GM19240 (cell line): ENCODE results near the gene B9D2.
"Not testable (repeated sequence)": the region's sequence is repeated elsewhere in the genome, so short reads cannot be mapped to it uniquely, and the experiment has no call there.

Experiments used
- DNase-seq: peaks from one replicate; pipeline ENCODE4 v3.0.0; 2011; ENCODE audit warnings: low spot score; ENCODE audit not compliant: insufficient read length

The B9D2 gene

DNA sequence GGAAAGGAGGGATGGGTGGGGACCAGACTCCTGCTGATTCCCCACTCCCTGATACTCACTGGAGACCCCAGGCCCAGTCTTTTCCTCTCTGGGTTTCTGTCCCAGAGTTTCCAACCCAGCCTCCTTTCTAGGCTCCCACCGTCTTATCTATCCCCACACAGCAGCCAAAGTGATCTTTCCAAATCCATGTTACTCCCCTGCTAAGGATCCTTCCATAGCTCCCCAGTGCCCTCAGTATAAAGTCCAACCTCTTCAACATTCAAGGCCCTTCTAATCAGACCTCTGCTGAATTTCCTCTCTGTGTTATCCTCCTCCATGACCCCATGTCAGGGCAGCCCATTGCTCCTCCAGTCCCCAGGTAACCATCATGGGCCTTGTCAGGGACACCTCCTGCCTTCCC lies 8.9 kb downstream of the B9D2 start:
- DNase-seq: no peak

GRCh38 chr19:41354343-41354953 lies 9.5 kb downstream of the B9D2 start:
- DNase-seq: no peak

DNA sequence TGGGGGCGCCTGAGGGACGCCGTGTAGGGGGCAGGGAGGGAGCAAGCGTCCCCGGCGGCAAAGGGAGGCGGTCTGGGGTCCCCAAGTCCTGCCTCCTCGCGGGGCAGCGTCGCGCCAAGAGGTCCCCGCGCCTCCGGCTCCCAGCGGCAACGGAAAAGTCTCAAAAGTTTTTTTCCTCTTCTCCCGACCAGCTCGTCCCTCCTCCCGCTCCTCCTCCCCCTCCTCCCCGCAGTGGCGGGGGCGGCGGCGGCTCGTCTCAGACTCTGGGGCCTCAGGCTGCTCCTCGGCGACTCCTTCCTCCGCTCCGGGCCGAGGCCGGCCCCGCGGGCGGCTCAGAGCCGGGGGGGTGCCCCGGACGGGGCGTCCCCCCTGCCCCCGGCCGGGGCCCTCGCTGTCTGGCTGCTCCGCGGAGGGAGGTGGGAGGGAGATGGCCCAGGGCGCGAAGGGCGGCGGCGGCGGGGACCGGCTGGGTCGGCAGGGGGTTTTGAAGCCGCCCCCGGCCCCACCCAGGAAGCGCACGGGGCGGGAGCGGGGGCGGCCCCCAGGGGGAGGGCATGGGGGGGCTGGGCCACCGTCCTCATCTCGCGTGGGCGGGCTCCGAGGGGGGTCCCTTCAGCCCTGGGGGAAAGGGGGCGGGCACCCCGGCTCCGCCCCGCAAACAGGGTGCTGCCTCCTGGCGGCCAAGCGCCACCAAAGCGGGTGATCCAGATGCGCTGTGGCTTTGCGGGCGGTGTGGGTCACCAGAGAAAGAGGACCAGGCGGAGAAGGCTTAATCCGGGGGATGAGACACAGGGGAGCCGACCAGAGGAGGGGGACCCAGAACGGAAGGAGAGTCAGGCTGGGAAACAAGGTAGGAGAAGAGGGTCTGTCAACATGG lies 10.2 kb downstream of the B9D2 start, which contains the start of gene TGFB1:
TGFB1 (minus strand) TSS at position 457 of the 877 bp plus-strand sequence. CDS start 878 bp downstream, outside the sequence.
- DNase-seq: peak; percentile 81

GRCh38 chr19:41352609-41353465 lies 11.1 kb downstream of the B9D2 start:
- no peak for DNase-seq

- no peak for DNase-seq
These were observed 11.7 kb downstream of the B9D2 start for GRCh38 chr19:41352279-41352608.

DNA sequence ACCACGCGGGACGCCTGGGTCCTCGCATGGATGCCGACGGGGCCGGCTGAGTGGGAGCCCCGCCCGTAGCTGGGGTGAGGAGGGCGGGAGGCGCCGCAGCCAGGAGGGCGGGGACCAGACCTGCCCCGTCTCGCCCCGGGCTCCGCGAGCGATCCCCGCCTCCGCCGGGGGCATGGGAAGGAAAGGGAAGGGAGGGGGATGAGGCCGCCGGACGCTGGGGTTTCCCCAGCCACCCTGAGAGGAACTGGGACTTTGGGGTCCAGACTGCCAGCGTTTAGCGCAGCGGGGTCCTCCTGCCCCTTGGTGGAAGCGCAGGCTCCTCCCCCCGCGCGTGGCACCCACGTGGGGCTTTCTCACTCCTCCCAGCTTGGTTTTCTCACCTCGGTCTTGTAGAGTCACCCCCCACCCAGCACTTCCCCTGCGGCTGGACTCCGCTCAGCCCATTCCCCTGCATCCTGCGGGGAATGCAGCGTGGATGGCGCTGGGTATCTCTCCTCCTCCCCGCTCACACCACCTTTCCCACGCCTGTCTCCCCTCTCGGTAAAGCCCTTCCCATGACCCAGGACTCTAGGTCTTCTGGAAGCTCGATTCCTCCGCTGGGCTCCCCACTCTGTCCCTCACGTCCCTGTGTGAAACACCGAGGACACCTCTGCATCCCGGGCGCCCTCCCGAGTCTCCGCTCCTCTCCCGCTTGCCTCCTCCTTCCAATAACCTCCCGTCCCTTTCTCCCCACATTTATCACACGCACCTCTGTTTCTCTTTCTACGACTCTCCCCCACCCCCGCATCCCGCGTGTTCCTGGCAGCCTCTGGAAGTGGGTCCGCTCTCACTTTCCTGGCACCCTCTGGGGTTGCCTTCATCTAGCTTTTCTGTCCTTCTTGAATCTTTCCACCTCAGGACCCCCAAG lies 12.4 kb downstream of the B9D2 start:
- peak; percentile 82 for DNase-seq

- no peak for DNase-seq
These were observed 13.1 kb downstream of the B9D2 start for GRCh38 chr19:41350735-41351338.

DNA sequence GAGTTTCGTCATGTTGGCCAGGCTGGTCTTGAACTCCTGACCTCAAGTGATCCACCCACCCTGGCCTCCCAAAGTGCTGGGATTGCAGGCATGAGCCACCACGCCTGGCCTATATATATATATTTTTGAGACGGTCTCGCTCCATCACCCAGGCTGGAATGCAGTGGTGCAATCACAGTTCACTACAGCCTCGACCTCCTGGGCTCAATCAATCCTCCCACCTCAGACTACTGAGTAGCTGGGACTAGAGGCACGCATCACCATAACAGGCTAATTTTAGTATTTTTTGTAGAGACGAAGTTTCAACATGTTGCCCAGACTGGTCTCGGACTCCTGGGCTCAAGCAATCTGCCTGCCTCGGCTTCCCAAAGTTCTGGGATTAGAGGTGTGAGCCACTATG lies 17.0 kb downstream of the B9D2 start:
- not testable (repeated sequence) for DNase-seq

- no peak for DNase-seq
These were observed 19.8 kb downstream of the B9D2 start for GRCh38 chr19:41344162-41344561.

DNA sequence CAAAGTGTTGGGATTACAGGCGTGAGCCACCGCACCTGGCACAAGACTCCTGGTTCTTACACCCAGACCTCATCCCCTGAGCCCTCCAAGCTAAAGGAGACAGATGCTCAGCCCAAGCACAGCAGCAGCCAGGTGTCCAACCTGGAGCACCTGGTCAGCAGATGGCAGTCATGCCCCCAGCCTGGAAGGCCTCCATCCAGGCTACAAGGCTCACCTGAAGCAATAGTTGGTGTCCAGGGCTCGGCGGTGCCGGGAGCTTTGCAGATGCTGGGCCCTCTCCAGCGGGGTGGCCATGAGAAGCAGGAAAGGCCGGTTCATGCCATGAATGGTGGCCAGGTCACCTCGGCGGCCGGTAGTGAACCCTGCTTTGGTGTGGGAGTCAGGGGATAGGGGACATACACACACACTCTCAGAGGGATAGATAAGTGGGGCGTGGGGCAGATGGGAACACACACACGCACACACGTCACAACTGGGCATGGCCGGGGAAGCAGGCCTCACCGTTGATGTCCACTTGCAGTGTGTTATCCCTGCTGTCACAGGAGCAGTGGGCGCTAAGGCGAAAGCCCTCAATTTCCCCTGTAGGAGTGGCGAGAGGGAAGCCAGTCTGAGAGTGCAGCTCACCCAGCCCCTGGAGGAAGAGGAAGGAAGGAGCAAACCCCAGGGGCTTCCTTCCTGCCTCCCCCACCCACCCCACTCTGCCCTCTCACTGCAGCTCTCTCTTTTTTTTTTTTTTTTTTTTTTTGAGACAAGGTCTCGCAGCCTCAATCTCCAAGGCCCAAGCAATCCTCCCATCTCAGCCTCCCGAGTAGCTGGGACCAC lies 22.1 kb downstream of the B9D2 start:
- DNase-seq: no peak

DNA sequence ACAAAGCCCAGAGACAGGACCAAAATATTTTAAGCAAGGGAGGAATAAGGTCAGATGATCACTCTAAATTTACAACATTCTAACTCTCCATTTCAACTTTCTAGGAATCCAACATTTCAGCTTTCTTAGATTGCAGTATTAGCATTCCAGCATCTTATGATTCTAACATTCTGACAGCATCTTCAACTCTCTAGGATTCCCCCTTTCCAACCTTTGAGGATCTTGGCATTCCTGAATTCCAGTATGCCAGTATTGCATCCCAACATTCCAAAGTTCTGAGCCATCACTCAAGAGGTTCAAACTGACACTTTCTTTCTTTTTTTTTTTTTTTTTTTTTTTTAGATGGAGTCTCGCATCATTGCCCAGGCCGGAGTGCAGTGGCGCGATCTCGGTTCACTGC lies 24.0 kb downstream of the B9D2 start:
- DNase-seq: no peak

- DNase-seq: no peak
These were observed 28.5 kb downstream of the B9D2 start for GRCh38 chr19:41335467-41335866.

DNA sequence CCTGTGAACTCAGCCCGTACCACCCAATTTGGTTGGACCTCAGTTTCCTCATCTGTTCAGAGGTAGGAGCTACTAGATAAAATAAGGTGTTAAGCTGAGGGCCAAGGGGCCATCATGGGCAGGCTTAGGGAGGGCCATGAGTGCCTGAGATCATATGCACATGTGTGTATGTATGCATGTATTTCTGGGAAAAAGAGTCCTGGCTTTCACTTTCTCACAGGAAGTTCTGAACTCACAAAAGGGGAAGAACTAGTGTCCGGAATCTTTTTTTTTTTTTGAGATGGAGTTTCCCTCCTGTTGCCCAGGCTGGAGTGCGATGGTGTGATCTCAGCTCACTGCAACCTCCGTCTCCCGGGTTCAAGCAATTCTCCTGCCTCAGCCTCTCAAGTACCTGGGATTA lies 29.2 kb downstream of the B9D2 start:
- DNase-seq: no peak

DNA sequence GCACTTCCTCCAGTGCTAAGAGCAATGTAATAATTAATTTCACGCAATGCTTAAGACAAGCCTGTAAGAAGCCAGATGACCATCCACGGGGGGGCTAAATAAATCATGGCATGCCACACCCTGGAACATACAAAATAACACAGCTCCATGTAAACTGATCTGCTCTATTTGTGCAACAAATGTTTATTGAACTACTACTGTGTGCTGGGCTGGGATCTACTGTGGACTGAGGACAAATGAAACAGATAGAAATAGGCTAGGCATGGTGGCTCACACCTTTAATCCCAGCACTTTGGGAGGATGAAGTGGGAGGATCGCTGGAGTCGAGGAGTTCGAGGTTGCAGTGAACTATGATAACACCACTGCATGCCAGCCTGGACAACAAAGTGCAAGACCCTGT lies 31.5 kb downstream of the B9D2 start:
- DNase-seq: no peak

DNA sequence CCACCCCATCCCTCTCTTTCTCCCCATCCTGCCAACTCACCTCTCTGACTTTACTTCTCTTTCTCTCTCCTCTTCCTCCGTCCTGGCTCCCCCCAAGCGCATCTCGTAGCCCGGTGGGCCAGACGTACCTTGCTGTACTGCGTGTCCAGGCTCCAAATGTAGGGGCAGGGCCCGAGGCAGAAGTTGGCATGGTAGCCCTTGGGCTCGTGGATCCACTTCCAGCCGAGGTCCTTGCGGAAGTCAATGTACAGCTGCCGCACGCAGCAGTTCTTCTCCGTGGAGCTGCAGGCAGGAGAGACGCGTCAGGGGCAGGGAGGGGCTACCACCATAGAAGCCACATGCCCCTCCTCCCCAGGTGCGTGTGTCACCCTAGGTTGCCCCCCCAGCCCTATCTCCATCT lies 31.9 kb downstream of the B9D2 start:
- DNase-seq: no peak

GRCh38 chr19:41330946-41331678 lies 32.8 kb downstream of the B9D2 start:
- no peak for DNase-seq

- DNase-seq: no peak
These were observed 33.5 kb downstream of the B9D2 start for GRCh38 chr19:41330481-41330880.

- no peak for DNase-seq
These were observed 35.1 kb downstream of the B9D2 start for GRCh38 chr19:41328842-41329225.
